AG09309 (cell line): Measurements from ENCODE around the gene OR7D4.
"Not testable (repeated sequence)": the region's sequence is repeated elsewhere in the genome, so short reads cannot be mapped to it uniquely, and the experiment has no call there.

Experiments used
- DNase-seq: peaks from one replicate; pipeline ENCODE4 v3.0.0-alpha.2; 2010; ENCODE audit warnings: low read depth
- H3K4me3 ChIP-seq: 2 replicates; pipeline ENCODE4 v1.5.1; 2011; ENCODE audit warnings: mild to moderate bottlenecking, low read depth, low read length, moderate library complexity; ENCODE audit not compliant: control insufficient read depth
- CTCF ChIP-seq: IDR thresholded peaks from 2 replicates; pipeline ENCODE4 v1.5.1; 2011; ENCODE audit warnings: mild to moderate bottlenecking, low read depth, low read length, inconsistent platforms; ENCODE audit not compliant: insufficient read depth, control insufficient read depth; ENCODE audit errors: missing control alignments

OR7D4 gene

GRCh38 chr19:9219489-9219888, at the start of gene OR7D4:
TSS of gene OR7D4 (minus strand) at chr19:9219589. CDS start at chr19:9214837, 4,752 bp downstream.
- no peak for TF ChIP-seq CTCF
- no peak within 1 kb of the TSS for H3K4me3 ChIP-seq

GRCh38 chr19:9251236-9251635, 31.8 kb upstream of the OR7D4 start:
- no peak for DNase-seq
- no peak for TF ChIP-seq CTCF
- H3K4me3 ChIP-seq = no peak overlapping the region

More at GRCh38 chr19:9219489-9219888, at the start of gene OR7D4:
- no peak for DNase-seq

GRCh38 chr19:9250630-9251029, 31.2 kb upstream of the OR7D4 start, which contains the start of gene OR7E24:
TSS of gene OR7E24 (plus strand) at chr19:9250930. CDS start at chr19:9251044, 114 bp downstream.
- H3K4me3 ChIP-seq = no peak within 1 kb of the TSS
- DNase-seq = no peak
- no peak for TF ChIP-seq CTCF

- TF ChIP-seq CTCF = peak; percentile 91
- peak; percentile 28 for DNase-seq
- H3K4me3 ChIP-seq = peak overlapping the region; percentile 37
Observed at GRCh38 chr19:9205501-9206113, 13.8 kb downstream of the OR7D4 start.

GRCh38 chr19:9198044-9198443, 21.3 kb downstream of the OR7D4 start:
- not testable (repeated sequence) for DNase-seq, H3K4me3 ChIP-seq

- no peak overlapping the region for H3K4me3 ChIP-seq
- no peak for TF ChIP-seq CTCF
- DNase-seq = no peak
Observed at GRCh38 chr19:9189535-9189934, 29.9 kb downstream of the OR7D4 start.

GRCh38 chr19:9187191-9187590, 32.2 kb downstream of the OR7D4 start:
- TF ChIP-seq CTCF = no peak
- H3K4me3 ChIP-seq = no peak overlapping the region
- no peak for DNase-seq
